Sigmoid colon (tissue), 7 donors: ENCODE measurements around the gene CSAD. TPM values are rescaled to one million over a fixed set of nuclear protein-coding genes. Genes with fewer than 3 reads are reported as not detected.

Experiments used
- DNase-seq: peaks from one replicate; pipeline ENCODE4 v3.0.0-alpha.2; 2019
- H3K27ac ChIP-seq, 4 donors: fragments of 200-600 bp; sonication (generic); one replicate each; pipeline ENCODE4 v1.5.1; 2016 to 2019; ENCODE audit warnings: mild to moderate bottlenecking in 1 of 4
- H3K27me3 ChIP-seq, 3 donors: fragments of 200-600 bp; sonication (generic); one replicate each; pipeline ENCODE4 v1.5.1; 2019; ENCODE audit warnings: mild to moderate bottlenecking in 1 of 3
- H3K36me3 ChIP-seq, 4 donors: fragments of 200-600 bp; sonication (generic); one replicate each; pipeline ENCODE4 v1.5.1; 2016 to 2019
- H3K4me1 ChIP-seq, 4 donors: fragments of 200-600 bp; sonication (generic); one replicate each; pipeline ENCODE4 v1.5.1; 2017 to 2019
- H3K4me3 ChIP-seq, 4 donors: fragments of 200-600 bp; sonication (generic); one replicate each; pipeline ENCODE4 v1.5.1; 2017 to 2019; ENCODE audit warnings: mild to moderate bottlenecking in 2 of 4, moderate library complexity in 1 of 4
- H3K9me3 ChIP-seq, 4 donors: fragments of 200-600 bp in 3 of 4; sonication (generic) in 3 of 4; one replicate each; pipeline versions ENCODE4 v1.5.1 to v1.6.1; 2013 to 2019
- CTCF ChIP-seq, 4 experiments: fragments of 450-650 bp in 3 of 4; fragments of 200-600 bp in 1 of 4; IDR thresholded peaks; one replicate each; pipeline ENCODE4 v1.5.1; 2016 to 2019; ENCODE audit warnings: antibody characterized with exemption in 4 of 4, mild to moderate bottlenecking in 3 of 4, moderate library complexity in 2 of 4
- EP300 ChIP-seq, 4 donors: sonication (generic); formaldehyde crosslinking; IDR thresholded peaks; one replicate each; pipeline ENCODE4 v1.6.1; 2017; ENCODE audit warnings: antibody characterized with exemption in 4 of 4
- POLR2A ChIP-seq, 2 donors: fragments of 450-650 bp; IDR thresholded peaks; one replicate each; pipeline ENCODE4 v1.6.1; 2016; ENCODE audit warnings: antibody characterized with exemption in 2 of 2, mild to moderate bottlenecking in 2 of 2, moderate library complexity in 2 of 2
- POLR2AphosphoS5 ChIP-seq, 4 donors: sonication (generic); formaldehyde crosslinking; IDR thresholded peaks; one replicate each; pipeline ENCODE4 v1.6.1; 2017; ENCODE audit warnings: antibody characterized with exemption in 4 of 4
- WGBS, 2 donors: extraction: QIAGEN DNeasy Blood & Tissue Kit; methylation state at CpG; one replicate each; pipeline ENCODE4 v1.1.7; 2013; 5-methylcytosine and 5-hydroxymethylcytosine counted together
- intact Hi-C: fragments of 100-400 bp; cut with DNase I; formaldehyde crosslinking; loops from one replicate; pipeline ENCODE4 v1.15.1; 2023
- polyA plus RNA-seq, 3 donors: library from polyadenylated mRNA; stranded (reverse); fragments of 200-250 nt; gene quantifications; one replicate each; pipeline ENCODE4 v1.2.3, GENCODE V29; 2013
- total RNA-seq, 4 donors: library from RNA; depleted of rRNA; stranded (reverse); fragments of >200 nt; gene quantifications; one replicate each; pipeline ENCODE4 v1.1.0, GENCODE V29; 2016
- donor health status: healthy with polysubstance abuse.
- donor health status: Bipolar disorder and iron deficiency.
- donor health status: healthy.

The CSAD gene
- total and polyA plus RNA-seq, 7 donors: 1.2 to 51.0 (median 19.6) TPM

GRCh38 chr12:53171725-53172329, 8.9 kb downstream of the CSAD start:
- intact Hi-C loops: no loop called here
- DNase-seq: no peak
- peak in 1 of 4 donors; percentile 15 for TF ChIP-seq POLR2AphosphoS5 (IDR thresholded peaks at IDR 0.05)
- no peak for TF ChIP-seq POLR2A (IDR thresholded peaks at IDR 0.05)
- Histone ChIP-seq H3K27me3 (no peaks in the 10 kb centered on the region), H3K4me3 (peak overlapping the region in 1 of 4 donors; percentile 3), H3K9me3 (no peaks in the 10 kb centered on the region), H3K36me3 (peaks cover 0 to 11% (median 5%) of the 10 kb centered on the region in 4 donors), H3K4me1 (peaks cover 0 to 22% (median 18%) of the 10 kb centered on the region in 4 donors), H3K27ac (peak overlapping the region; percentile 60 to 74 (median 68))
- 41 to 69% methylated on average over 10 of the region's 10 CpGs for WGBS, 2 donors

DNA sequence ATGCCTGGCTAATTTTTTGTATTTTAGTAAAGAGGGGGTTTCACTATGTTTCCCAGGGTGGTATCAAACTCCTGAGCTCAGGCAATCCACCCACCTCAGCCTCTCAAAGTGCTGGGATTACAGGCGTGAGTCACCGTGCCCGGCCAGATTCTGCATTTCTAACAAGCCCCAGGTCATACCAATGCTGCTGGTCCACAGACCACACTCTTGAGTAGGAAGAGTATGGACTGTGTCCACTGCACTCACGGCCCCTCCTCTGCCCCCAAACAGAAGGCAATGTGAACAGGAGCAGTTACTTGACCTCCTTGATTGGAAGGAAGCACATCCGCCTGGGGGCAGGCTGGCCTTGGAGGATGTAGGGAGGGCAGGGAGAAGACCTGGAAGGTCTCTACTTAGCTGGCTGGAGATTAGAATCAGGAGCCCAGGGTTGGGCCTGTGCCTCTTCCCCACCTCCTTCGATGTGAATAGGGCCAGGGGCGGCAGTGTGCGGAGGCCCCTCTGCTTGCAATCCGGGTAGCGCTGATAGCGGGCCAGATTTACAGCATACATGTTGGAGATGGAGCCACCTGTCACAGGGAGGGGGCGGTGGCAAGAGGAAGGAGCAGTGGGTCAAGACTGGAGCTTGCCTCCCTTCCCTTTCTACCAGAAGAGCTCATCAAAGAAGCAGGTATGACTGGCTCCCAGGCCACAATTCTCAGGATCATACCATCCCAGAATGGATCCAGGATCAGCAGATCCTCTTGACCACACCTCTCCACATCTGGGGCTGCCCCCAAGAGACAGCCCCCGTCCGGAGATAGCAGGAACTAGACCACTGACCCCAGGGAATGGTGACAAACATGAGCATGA, 9.6 kb downstream of the CSAD start:
- no peak for TF ChIP-seq CTCF (IDR thresholded peaks at IDR 0.05)
- TF ChIP-seq POLR2A (IDR thresholded peaks at IDR 0.05): no peak
- no peak for TF ChIP-seq POLR2AphosphoS5 (IDR thresholded peaks at IDR 0.05)
- TF ChIP-seq EP300 (IDR thresholded peaks at IDR 0.05): no peak
- intact Hi-C loops: no loop called here
- H3K9me3 ChIP-seq: no peaks in the 10 kb centered on the region
- H3K27ac ChIP-seq: peak overlapping the region in 2 of 4 donors; percentile 68 to 74
- 80 to 87% methylated on average over 14 of the region's 14 CpGs for WGBS, 2 donors
- H3K36me3 ChIP-seq: peaks cover 0 to 11% (median 5%) of the 10 kb centered on the region in 4 donors
- no peak overlapping the region for H3K4me3 ChIP-seq
- H3K4me1 ChIP-seq: peaks cover 0 to 22% (median 18%) of the 10 kb centered on the region in 4 donors
- DNase-seq: no peak
- H3K27me3 ChIP-seq: no peaks in the 10 kb centered on the region

DNA sequence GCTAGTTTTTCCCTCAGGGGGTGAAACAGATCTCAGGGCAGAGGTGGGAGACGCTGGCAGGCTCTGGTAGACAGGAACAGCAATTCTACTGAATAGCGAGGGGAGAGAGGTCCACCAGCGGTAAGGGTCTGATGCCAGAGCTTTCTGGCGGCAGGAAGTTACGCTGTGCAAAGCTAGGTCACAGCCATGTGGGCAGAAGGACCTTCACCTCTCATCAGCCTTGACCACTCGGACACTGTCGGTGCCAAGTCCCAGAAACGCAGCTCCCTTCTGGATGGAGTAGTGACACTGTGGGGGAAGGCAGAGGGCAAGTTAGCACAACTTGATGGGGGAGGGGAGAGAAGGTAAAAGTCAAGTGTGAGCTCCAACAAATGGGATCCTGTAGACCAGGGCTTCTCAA, 10.5 kb downstream of the CSAD start:
- peaks cover 0 to 11% (median 5%) of the 10 kb centered on the region in 4 donors for H3K36me3 ChIP-seq
- H3K4me3 ChIP-seq: no peak overlapping the region
- no peaks in the 10 kb centered on the region for H3K27me3 ChIP-seq
- intact Hi-C loops: no loop called here
- H3K27ac ChIP-seq: no peak overlapping the region
- WGBS, 2 donors: 95 to 97% methylated on average over 8 of the region's 8 CpGs
- no peaks in the 10 kb centered on the region for H3K9me3 ChIP-seq
- TF ChIP-seq POLR2AphosphoS5 (IDR thresholded peaks at IDR 0.05) (no peak), CTCF (IDR thresholded peaks at IDR 0.05) (no peak), EP300 (IDR thresholded peaks at IDR 0.05) (no peak), POLR2A (IDR thresholded peaks at IDR 0.05) (no peak)
- DNase-seq: no peak
- peaks cover 0 to 22% (median 18%) of the 10 kb centered on the region in 4 donors for H3K4me1 ChIP-seq

DNA sequence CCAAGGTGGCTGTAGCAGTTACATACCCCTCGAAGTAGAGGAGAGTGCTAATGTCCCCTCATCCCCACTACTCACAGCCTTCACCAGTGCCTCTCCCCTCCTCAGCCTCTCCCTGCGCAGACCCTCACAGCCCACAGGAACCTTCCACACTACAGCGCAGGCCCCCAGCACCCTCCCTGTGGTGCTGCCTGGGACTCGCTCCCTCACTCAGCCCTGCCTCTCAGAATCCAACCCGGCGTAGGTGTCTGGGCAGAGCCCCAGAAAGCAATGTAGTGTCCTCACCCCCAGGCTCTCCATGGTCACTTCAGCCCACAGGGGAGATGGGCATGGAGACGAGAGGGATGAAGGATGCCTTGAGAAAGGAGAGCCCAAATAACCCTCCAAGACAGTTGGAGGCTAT, 11.1 kb downstream of the CSAD start:
- intact Hi-C loops: no loop called here

More for the DNA sequence above, 11.1 kb downstream of the CSAD start:
- Histone ChIP-seq H3K27ac (no peak overlapping the region), H3K36me3 (peaks cover 0 to 11% (median 5%) of the 10 kb centered on the region in 4 donors), H3K4me1 (peaks cover 0 to 22% (median 18%) of the 10 kb centered on the region in 4 donors), H3K27me3 (no peaks in the 10 kb centered on the region), H3K9me3 (no peaks in the 10 kb centered on the region), H3K4me3 (no peak overlapping the region)
- TF ChIP-seq EP300 (IDR thresholded peaks at IDR 0.05) (no peak), POLR2A (IDR thresholded peaks at IDR 0.05) (no peak), POLR2AphosphoS5 (IDR thresholded peaks at IDR 0.05) (no peak), CTCF (IDR thresholded peaks at IDR 0.05) (no peak)
- DNase-seq: no peak
- WGBS, 2 donors: 95 to 96% methylated on average over 7 of the region's 7 CpGs
